ENCODE results near the gene ACSL5. TPM values are rescaled to one million over a fixed set of nuclear protein-coding genes. Genes with fewer than 3 reads are reported as not detected.
"Not testable (repeated sequence)": the region's sequence is repeated elsewhere in the genome, so short reads cannot be mapped to it uniquely, and the experiment has no call there.

ACSL5 gene
- total and polyA plus RNA-seq, 4 donors = 3.7 to 7.1 (median 5.3) TPM

GRCh38 chr10:112402917-112403316 is 29.0 kb downstream of the ACSL5 start:
- Histone ChIP-seq H3K27ac (ENCODE audit: low read depth, low read length) (no peak overlapping the region), H3K36me3 (ENCODE audit: control insufficient read depth, insufficient read depth, low read length) (no peaks in the 10 kb centered on the region), H3K9me3 (ENCODE audit: control insufficient read depth, insufficient read depth, low read length) (no peaks in the 10 kb centered on the region), H3K4me1 (ENCODE audit: control insufficient read depth, insufficient read depth, low read length) (no peaks in the 10 kb centered on the region), H3K4me3 (ENCODE audit: low read depth, low read length) (no peak overlapping the region), H3K27me3 (ENCODE audit: control insufficient read depth, insufficient read depth, low read length) (no peaks in the 10 kb centered on the region)
- DNase-seq (ENCODE audit: low read depth in 4 of 6, low spot score in 6 of 6) = no peak
- no CpG with 5 or more reads among the region's 2 CpGs for WGBS (ENCODE audit: insufficient coverage)

- Histone ChIP-seq H3K9me3 (ENCODE audit: control insufficient read depth, insufficient read depth, low read length) (no peaks in the 10 kb centered on the region), H3K4me3 (ENCODE audit: low read depth, low read length) (no peak overlapping the region), H3K4me1 (ENCODE audit: control insufficient read depth, insufficient read depth, low read length) (no peaks in the 10 kb centered on the region), H3K27me3 (ENCODE audit: control insufficient read depth, insufficient read depth, low read length) (no peaks in the 10 kb centered on the region), H3K36me3 (ENCODE audit: control insufficient read depth, insufficient read depth, low read length) (no peaks in the 10 kb centered on the region), H3K27ac (ENCODE audit: low read depth, low read length) (no peak overlapping the region)
- no CpG with 5 or more reads among the region's 3 CpGs for WGBS (ENCODE audit: insufficient coverage)
- DNase-seq (ENCODE audit: low read depth in 4 of 6, low spot score in 6 of 6) = no peak
Observed at GRCh38 chr10:112404617-112405016, 30.7 kb downstream of the ACSL5 start.

DNA sequence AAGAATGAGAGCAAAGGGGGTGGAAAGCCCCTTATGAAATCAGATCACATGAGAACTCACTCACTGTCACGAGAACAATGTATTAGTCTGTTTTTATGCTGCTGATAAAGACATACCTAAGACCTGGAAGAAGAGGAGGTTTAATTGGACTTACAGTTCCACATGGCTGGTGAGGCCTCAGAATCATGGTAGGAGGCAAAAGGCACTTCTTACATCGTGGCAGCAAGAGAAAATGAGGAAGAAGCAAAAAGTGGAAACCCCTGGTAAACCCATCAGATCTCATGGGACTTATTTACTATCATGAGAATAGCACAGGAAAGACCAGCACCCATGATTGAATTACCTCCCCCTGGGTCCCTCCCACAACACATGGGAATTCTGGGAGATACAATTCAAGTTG is 32.9 kb downstream of the ACSL5 start:
- not testable (repeated sequence) for H3K27me3 ChIP-seq (ENCODE audit: control insufficient read depth, insufficient read depth, low read length); H3K4me1 ChIP-seq (ENCODE audit: control insufficient read depth, insufficient read depth, low read length); H3K4me3 ChIP-seq (ENCODE audit: low read depth, low read length); DNase-seq (ENCODE audit: low read depth in 4 of 6, low spot score in 6 of 6); H3K36me3 ChIP-seq (ENCODE audit: control insufficient read depth, insufficient read depth, low read length); H3K9me3 ChIP-seq (ENCODE audit: control insufficient read depth, insufficient read depth, low read length); H3K27ac ChIP-seq (ENCODE audit: low read depth, low read length)
- no CpG with 5 or more reads among the region's 2 CpGs for WGBS (ENCODE audit: insufficient coverage)

GRCh38 chr10:112407696-112408095 is 33.8 kb downstream of the ACSL5 start:
- no peaks in the 10 kb centered on the region for H3K27me3 ChIP-seq (ENCODE audit: control insufficient read depth, insufficient read depth, low read length)
- no peak overlapping the region for H3K27ac ChIP-seq (ENCODE audit: low read depth, low read length)
- H3K9me3 ChIP-seq (ENCODE audit: control insufficient read depth, insufficient read depth, low read length) = no peaks in the 10 kb centered on the region
- no peak overlapping the region for H3K4me3 ChIP-seq (ENCODE audit: low read depth, low read length)
- DNase-seq (ENCODE audit: low read depth in 4 of 6, low spot score in 6 of 6) = no peak
- no peaks in the 10 kb centered on the region for H3K36me3 ChIP-seq (ENCODE audit: control insufficient read depth, insufficient read depth, low read length)
- 100% methylated on average over 1 of the region's 1 CpG for WGBS (ENCODE audit: insufficient coverage)
- no peaks in the 10 kb centered on the region for H3K4me1 ChIP-seq (ENCODE audit: control insufficient read depth, insufficient read depth, low read length)

- no peaks in the 10 kb centered on the region for H3K36me3 ChIP-seq (ENCODE audit: control insufficient read depth, insufficient read depth, low read length)
- no peaks in the 10 kb centered on the region for H3K4me1 ChIP-seq (ENCODE audit: control insufficient read depth, insufficient read depth, low read length)
- no peak overlapping the region for H3K27ac ChIP-seq (ENCODE audit: low read depth, low read length)
- H3K27me3 ChIP-seq (ENCODE audit: control insufficient read depth, insufficient read depth, low read length) = no peaks in the 10 kb centered on the region
- no peaks in the 10 kb centered on the region for H3K9me3 ChIP-seq (ENCODE audit: control insufficient read depth, insufficient read depth, low read length)
- DNase-seq (ENCODE audit: low read depth in 4 of 6, low spot score in 6 of 6) = no peak
- WGBS (ENCODE audit: insufficient coverage) = no CpG with 5 or more reads among the region's 2 CpGs
- H3K4me3 ChIP-seq (ENCODE audit: low read depth, low read length) = no peak overlapping the region
Observed at GRCh38 chr10:112409299-112409698, 35.4 kb downstream of the ACSL5 start.

DNA sequence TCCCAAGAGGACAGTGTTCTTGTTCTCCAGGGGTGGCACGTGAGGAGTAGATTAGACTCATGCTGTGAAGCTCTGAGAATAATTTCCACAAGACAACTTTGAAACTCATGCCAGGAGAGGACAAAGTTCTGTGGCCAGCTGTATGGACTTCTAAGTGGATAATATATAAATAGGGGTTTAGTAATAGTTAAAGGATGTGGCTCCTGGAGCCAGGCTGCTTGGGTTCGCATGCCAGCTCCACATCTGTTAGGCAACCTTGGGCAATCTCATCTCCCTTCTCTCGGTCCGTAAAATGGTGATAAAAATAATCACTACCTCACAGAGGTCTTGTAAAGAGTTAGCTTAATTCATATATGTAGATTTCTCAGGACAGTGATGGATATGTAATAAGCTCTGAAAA is 35.8 kb downstream of the ACSL5 start:
- no peak overlapping the region for H3K27ac ChIP-seq (ENCODE audit: low read depth, low read length)
- WGBS (ENCODE audit: insufficient coverage) = 20% methylated on average over 1 of the region's 4 CpGs
- no peaks in the 10 kb centered on the region for H3K9me3 ChIP-seq (ENCODE audit: control insufficient read depth, insufficient read depth, low read length)
- H3K36me3 ChIP-seq (ENCODE audit: control insufficient read depth, insufficient read depth, low read length) = no peaks in the 10 kb centered on the region
- H3K4me1 ChIP-seq (ENCODE audit: control insufficient read depth, insufficient read depth, low read length) = no peaks in the 10 kb centered on the region
- H3K4me3 ChIP-seq (ENCODE audit: low read depth, low read length) = no peak overlapping the region
- no peaks in the 10 kb centered on the region for H3K27me3 ChIP-seq (ENCODE audit: control insufficient read depth, insufficient read depth, low read length)
- DNase-seq (ENCODE audit: low read depth in 4 of 6, low spot score in 6 of 6) = no peak

GRCh38 chr10:112412696-112413095 is 38.8 kb downstream of the ACSL5 start:
- Histone ChIP-seq H3K4me3 (ENCODE audit: low read depth, low read length) (no peak overlapping the region), H3K9me3 (ENCODE audit: control insufficient read depth, insufficient read depth, low read length) (no peaks in the 10 kb centered on the region), H3K27ac (ENCODE audit: low read depth, low read length) (no peak overlapping the region), H3K27me3 (ENCODE audit: control insufficient read depth, insufficient read depth, low read length) (no peaks in the 10 kb centered on the region), H3K4me1 (ENCODE audit: control insufficient read depth, insufficient read depth, low read length) (no peaks in the 10 kb centered on the region), H3K36me3 (ENCODE audit: control insufficient read depth, insufficient read depth, low read length) (no peaks in the 10 kb centered on the region)
- no peak for DNase-seq (ENCODE audit: low read depth in 4 of 6, low spot score in 6 of 6)
- WGBS (ENCODE audit: insufficient coverage) = no CpG with 5 or more reads among the region's 2 CpGs

GRCh38 chr10:112421731-112422130 is 47.8 kb downstream of the ACSL5 start:
- no peak for DNase-seq (ENCODE audit: low read depth in 4 of 6, low spot score in 6 of 6)
- Histone ChIP-seq H3K4me1 (ENCODE audit: control insufficient read depth, insufficient read depth, low read length) (no peaks in the 10 kb centered on the region), H3K27me3 (ENCODE audit: control insufficient read depth, insufficient read depth, low read length) (no peaks in the 10 kb centered on the region), H3K36me3 (ENCODE audit: control insufficient read depth, insufficient read depth, low read length) (no peaks in the 10 kb centered on the region), H3K27ac (ENCODE audit: low read depth, low read length) (no peak overlapping the region), H3K4me3 (ENCODE audit: low read depth, low read length) (no peak overlapping the region), H3K9me3 (ENCODE audit: control insufficient read depth, insufficient read depth, low read length) (no peaks in the 10 kb centered on the region)
- 100% methylated on average over 3 of the region's 3 CpGs for whole genome bisulfite sequencing (ENCODE audit: insufficient coverage)

- Histone ChIP-seq H3K9me3 (ENCODE audit: control insufficient read depth, insufficient read depth, low read length) (no peaks in the 10 kb centered on the region), H3K36me3 (ENCODE audit: control insufficient read depth, insufficient read depth, low read length) (peaks cover 2% of the 10 kb centered on the region), H3K4me3 (ENCODE audit: low read depth, low read length) (no peak overlapping the region), H3K27me3 (ENCODE audit: control insufficient read depth, insufficient read depth, low read length) (no peaks in the 10 kb centered on the region), H3K27ac (ENCODE audit: low read depth, low read length) (no peak overlapping the region), H3K4me1 (ENCODE audit: control insufficient read depth, insufficient read depth, low read length) (no peaks in the 10 kb centered on the region)
- WGBS (ENCODE audit: insufficient coverage) = no CpG with 5 or more reads among the region's 2 CpGs
- no peak for DNase-seq (ENCODE audit: low read depth in 4 of 6, low spot score in 6 of 6)
Observed at GRCh38 chr10:112424651-112425050, 50.7 kb downstream of the ACSL5 start.

- H3K4me3 ChIP-seq (ENCODE audit: low read depth, low read length) = no peak overlapping the region
- no peak overlapping the region for H3K27ac ChIP-seq (ENCODE audit: low read depth, low read length)
- WGBS (ENCODE audit: insufficient coverage) = 83% methylated on average over 1 of the region's 2 CpGs
- no peaks in the 10 kb centered on the region for H3K27me3 ChIP-seq (ENCODE audit: control insufficient read depth, insufficient read depth, low read length)
- H3K4me1 ChIP-seq (ENCODE audit: control insufficient read depth, insufficient read depth, low read length) = no peaks in the 10 kb centered on the region
- no peak for DNase-seq (ENCODE audit: low read depth in 4 of 6, low spot score in 6 of 6)
- H3K36me3 ChIP-seq (ENCODE audit: control insufficient read depth, insufficient read depth, low read length) = peaks cover 5% of the 10 kb centered on the region
- H3K9me3 ChIP-seq (ENCODE audit: control insufficient read depth, insufficient read depth, low read length) = no peaks in the 10 kb centered on the region
Observed at GRCh38 chr10:112426111-112426510, 52.2 kb downstream of the ACSL5 start.

Data from spinal cord (tissue), 10 donors.